Caki2 (cell line): ENCODE measurements around the gene EIF1. TPM values are rescaled to one million over a fixed set of nuclear protein-coding genes. Genes with fewer than 3 reads are reported as not detected.

Experiments used
- DNase-seq: peaks from one replicate; pipeline ENCODE4 v3.0.0-alpha.2; 2015; ENCODE audit warnings: low read depth
- in situ Hi-C: cut with HindIII; loops from 2 replicates; pipeline ENCODE4 v1.10.0; 2016; ENCODE audit warnings: low sequenced_read_pairs, low pct_unique_long_range_greater_than_20kb, mixed read lengths
- total RNA-seq: library from RNA; depleted of rRNA; stranded (reverse); fragments of >200 nt; shearing (Covaris generic); gene quantifications from 2 replicates; pipeline ENCODE4 v1.2.3, GENCODE V29; 2014; ENCODE audit warnings: low replicate concordance

The EIF1 gene
- total RNA-seq, 1 experiment from 2014 or later: 50.9 TPM

GRCh38 chr17:41654678-41655607 is 33.7 kb upstream of the EIF1 start:
- in situ Hi-C loops: no loop called here
- no peak for DNase-seq

GRCh38 chr17:41655611-41656111 is 33.0 kb upstream of the EIF1 start:
- no peak for DNase-seq
- in situ Hi-C loops: no loop called here

DNA sequence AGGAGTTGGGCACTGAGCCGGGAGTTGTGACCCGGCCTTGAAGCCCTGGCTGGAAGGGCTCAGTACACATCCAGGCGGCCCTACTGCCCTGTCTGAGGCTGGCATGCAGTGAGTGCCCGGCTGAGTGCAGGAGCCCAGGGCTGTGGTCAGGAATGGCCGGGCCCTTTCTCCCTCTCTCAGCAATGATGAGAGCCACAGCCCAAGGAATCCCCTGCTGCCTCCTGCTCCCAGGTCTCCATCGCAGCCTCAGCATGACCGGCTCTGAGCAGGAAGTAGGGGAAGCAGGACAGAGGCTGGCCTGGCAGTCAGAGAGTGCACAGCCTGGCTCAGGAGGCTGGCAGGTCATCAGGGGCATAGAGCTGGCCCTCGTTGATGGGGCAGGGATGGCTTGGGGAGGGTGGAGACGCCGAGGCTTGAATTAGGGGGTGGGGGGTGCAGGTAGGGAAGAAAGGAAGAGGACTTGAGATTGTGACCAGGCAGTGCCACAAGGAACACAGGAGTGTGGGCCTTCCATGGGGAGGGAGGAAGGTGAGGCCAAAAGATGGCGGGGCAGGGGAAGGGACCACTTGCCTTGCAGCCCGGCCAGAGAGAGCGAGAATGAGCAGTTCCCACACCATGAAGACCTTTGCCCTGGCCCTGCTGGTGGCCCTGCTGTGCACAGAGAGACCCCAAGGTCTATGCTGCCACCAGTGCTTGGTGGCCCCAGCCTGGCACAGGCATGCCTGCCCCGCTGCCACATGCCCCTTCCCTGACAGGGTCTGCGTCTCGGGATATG is 32.2 kb upstream of the EIF1 start:
- in situ Hi-C loops: no loop called here
- DNase-seq: no peak

- no peak for DNase-seq
- in situ Hi-C loops: no loop called here
Observed at GRCh38 chr17:41657176-41657754, 31.4 kb upstream of the EIF1 start.

DNA sequence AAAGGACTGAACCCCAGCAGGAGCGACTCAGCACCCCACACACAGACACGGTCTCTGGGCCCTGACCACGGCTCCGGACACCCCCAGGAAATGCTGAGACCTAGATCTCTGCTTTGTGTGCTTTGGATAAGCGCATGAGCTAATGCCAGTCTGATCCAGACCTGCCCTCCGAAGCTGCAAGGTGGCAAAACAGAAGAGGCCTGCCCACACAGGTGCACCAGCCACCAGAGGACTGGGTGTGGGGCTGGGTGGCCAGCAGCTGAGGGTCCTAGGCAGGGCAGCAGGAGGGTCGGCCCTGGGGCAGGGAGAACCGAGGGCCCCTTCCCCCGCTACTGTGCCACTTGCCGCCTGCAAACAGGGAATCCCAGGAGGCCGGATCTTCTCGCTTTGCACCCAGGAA is 30.7 kb upstream of the EIF1 start:
- in situ Hi-C loops: no loop called here

GRCh38 chr17:41658846-41659245 is 29.8 kb upstream of the EIF1 start:
- no peak for DNase-seq
- in situ Hi-C loops: no loop called here

More for the DNA sequence above, 30.7 kb upstream of the EIF1 start:
- DNase-seq: no peak

DNA sequence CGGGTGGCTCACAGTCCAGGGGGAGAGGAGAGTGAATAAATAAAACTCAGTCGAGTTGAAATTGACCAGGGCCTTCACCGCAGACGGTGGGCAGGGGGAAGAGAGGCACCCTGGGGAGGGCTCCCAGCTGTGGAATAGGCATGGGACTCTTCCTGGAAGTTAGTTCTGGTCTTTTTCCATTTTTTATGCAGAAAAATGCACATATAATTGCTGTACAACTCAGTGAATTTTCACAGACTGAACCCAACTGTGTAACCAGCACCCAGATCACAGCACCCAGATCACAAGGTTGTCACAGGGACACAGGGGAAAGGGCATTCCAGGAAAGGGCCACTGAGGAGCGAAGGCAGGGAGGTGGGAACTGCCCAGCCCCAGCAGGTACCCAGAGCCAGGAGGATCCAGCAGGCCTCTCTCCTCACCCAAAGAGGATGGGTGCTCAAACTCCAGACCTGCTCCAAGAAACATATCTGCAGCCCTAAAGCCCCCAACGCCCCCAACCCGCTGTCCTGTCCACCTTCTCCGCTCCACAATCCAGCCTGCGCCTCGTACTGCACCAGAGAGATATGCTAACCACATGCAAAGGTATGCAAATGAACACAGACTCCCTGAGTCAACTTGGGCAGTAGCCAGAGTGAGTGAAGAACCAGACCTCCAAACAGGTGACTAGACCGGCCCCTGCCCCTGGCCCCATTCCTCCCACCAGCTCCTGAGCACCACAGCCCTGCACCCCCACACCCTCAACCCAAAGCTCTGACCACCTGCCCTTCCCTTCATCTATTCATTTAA is 29.1 kb upstream of the EIF1 start:
- in situ Hi-C loops: no loop called here
- no peak for DNase-seq

DNA sequence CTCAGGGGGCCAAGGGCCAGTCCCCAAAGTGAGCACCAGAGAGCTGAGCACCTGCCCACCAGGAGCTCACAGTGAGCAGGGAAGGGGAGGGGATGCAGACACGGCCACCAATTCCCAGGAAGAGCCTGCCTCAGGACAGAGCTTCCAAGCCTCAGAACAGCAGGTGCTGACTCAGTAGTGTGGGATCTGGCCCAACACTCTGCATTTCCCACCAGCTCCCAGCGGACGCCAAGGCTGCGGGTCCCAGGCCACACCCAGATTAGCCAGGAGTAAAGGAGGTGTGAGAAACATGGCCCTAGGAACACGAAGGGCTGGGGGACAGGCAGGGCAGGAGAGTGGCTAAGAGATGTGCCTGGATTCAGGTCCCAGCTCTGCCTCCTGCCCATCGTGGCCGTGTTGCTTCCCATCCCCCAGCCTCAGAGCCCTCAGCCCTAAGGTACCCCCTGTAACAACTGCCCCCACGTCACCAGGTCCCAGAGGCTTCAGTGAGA is 28.4 kb upstream of the EIF1 start:
- no peak for DNase-seq
- in situ Hi-C loops: no loop called here

DNA sequence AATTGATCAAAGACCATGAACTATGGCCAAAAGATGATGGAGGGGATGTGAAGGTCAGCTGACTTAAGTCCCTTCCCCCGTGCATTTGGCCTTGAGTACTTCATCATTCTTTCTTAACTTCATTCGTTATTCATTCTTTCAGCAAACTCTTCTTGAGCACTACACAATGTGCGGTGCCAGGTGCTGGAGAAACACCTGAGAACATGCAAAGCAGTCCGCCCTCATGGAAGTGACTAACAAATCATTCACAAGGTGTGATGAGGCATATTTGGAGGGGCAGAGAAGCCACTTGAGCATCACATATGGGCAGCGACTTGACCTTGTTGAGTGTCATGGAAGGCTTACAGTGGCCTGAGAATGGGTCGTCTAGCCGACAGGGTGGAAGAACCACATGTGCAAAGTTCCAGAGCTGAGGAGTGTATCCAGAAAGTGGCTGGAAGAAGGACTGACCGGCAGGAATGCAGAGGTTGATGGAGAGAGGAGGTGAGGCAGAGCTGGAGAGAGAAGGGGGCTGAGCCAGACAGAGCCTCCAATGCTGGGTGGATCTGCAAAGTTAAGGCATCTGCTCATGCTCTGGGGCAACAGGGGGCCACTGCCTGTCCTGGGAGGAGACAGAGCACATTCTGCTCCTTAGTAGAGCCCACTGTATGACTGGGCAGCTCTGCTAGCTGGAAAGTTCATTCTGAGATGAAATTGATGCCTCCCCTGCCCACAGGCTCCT is 25.1 kb upstream of the EIF1 start:
- in situ Hi-C loops: no loop called here

DNA sequence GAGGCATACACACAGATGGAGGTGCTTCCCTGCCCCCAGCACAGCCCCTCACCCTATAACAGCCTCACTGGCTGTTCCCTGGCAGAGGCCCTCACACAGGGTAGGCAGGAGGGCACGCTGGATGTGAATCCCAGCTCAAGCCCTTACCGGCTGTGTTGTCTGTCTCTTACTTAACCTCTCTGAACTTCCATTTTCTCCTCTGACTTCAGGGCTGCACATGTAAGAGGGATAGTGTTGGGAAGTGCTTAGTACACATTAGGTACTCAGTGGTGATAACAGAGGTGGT is 24.6 kb upstream of the EIF1 start:
- DNase-seq: no peak
- in situ Hi-C loops: no loop called here

More for the DNA sequence above, 25.1 kb upstream of the EIF1 start:
- no peak for DNase-seq

DNA sequence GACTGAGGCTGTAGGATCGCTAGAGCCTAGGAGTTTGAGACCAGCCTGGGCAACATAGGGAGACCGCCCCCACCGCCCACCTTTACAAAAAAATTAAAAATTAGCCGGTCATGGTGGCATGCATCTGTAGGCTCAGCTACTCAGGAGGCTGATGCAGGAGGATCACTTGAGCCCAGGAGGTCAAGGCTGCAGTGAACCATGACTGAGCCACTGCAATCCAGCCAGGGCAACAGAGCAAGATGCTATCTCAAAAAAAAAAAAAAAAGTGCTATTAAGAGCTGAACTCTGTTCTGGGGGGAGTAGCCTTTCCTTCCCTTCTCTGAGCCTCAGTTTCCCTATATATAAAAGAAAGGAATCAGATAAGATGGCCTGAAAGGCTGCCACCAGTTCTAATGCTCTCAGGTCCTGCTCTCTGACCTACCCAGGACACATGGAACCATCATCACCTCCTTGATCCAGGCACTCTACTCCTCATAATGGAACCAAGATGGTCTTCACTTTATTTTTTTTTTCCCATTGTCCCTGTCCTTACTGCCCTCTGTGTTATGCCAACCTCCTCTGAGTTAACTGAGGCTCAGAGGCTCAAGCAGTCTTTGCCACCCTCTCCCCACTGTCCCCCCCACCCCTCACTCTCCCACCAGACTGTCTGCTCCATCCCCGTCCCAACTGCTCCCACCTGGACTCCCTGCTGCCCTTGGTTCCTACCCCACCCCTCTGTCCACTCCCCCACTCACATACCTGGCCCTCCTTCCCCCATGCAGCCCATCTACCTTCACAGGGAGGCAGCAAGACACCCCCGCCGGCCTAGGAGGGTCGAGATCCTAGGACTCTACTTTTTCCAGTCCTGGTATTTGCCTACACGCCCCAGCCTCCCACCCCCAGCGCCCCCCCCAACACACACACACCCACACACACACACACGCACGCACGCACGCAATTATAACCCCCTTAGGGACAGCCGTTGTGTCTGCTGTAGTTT is 23.8 kb upstream of the EIF1 start:
- in situ Hi-C loops: no loop called here
- peak; percentile 36 for DNase-seq

- in situ Hi-C loops: no loop called here
- peak; percentile 82 for DNase-seq
Observed at GRCh38 chr17:41665566-41666236, 23.0 kb upstream of the EIF1 start.

- in situ Hi-C loops: no loop called here
- peak; percentile 74 for DNase-seq
Observed at GRCh38 chr17:41666237-41666641, 22.4 kb upstream of the EIF1 start.

GRCh38 chr17:41666708-41667279 is 21.9 kb upstream of the EIF1 start:
- in situ Hi-C loops: no loop called here
- DNase-seq: peak; percentile 77

GRCh38 chr17:41667280-41668041 is 21.2 kb upstream of the EIF1 start:
- no peak for DNase-seq
- in situ Hi-C loops: no loop called here
